NCI-H146 (cell line): Measurements from ENCODE around the gene TENM4.
"Not testable (repeated sequence)": the region's sequence is repeated elsewhere in the genome, so short reads cannot be mapped to it uniquely, and the experiment has no call there.

ENCODE experiments used
- DNase-seq: peaks from one replicate; lab custom pipeline; 2025; lab: John Stamatoyannopoulos, UW

Gene TENM4

DNA sequence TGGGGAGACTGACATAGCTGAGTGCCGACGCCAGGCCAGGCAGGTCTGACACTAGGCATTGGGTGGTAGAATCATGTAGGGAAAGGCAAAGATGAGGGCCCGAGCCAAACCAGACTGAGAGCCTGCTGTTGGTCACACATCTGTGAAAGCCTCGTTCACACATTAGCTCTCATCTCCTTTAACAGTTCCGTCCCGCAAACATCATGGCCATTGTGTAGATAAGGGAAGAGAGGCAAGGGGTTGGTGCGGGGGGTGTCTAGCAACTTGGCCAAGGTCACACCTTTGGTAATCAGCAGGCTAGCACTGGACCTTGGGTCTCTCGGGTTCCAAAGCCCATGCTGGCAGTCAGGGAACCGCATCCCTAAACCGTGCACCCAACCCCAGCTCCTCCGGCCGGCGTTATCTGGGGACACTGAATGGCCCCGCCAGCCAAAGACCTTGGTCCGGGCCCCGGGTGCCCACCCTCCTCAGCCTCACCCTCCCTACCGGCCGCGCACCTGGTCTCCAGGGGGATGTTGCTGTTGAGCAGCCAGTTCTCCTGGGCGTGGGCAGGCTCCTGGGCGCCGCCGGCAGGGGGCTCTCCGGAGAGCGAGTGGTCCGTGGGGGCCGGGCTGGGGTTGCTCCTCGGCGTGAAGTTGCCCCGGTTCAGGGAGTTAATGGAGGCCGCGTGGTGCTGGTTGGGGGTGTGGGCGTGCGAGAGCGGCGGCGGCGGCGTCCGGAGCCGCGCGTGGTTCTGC, 537.9 kb downstream of the TENM4 start:
- no peak for DNase-seq

DNA sequence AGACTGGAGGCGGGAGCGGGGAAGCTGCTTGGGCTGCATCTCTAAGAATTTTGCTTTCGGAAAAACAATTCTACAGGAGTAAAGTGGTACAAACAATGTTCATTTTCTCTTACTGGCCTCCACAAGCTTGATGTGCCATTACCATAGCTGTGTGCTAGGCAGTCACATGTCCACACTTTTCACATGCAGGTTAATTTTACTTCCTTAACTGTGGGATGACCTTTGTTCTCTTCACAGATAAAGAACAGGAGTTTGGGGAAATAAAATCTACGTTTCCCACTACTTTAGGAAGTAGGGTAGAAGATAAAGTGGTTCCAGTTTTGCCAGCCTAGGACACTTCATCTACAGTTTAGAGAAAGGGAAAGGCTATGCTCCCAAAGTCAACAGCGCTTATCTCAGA, 539.0 kb downstream of the TENM4 start:
- no peak for DNase-seq

DNA sequence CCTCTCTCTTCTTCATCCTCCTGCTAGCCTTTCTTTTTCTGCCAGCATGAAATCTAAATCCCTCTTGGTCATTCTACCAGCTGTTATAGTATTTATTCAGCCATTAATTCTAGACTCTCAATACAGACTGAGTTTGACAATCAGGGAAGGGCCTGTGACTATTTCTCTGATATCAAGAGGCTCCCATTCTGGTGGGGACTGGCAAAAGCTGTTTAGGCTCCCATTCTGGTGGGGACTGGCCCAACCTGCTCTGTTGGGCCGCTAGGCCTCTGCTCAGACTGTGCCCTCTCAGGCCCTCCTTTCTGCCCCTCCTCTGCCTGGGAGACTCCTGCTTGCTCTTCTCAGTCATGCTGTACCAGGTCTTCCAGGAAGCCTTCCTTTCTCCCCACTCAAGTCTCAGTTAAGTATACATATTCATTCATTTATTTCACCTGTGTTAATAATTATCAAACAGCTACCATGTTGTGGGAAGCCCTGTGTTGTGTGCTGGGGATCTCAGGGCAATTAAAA, 542.5 kb downstream of the TENM4 start:
- DNase-seq = peak; percentile 5

DNA sequence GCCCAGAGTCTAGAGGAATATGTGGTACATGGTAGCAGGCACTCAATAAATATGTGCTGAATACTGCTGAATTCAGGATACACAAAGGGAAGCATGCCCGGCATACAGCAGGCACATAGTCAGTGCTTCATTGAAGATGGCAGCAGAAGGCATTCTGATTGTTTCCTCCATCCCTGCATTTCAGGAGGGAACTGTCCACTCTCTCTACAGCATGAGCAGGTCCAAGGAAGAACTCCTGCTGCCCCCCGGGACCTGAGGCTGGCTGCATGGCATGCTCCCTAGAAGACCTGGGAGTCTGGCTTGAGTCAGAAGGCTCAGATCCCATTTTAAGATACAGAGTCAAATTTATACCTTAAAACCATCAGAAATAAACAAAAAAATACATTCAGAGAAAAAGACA, 546.8 kb downstream of the TENM4 start:
- no peak for DNase-seq

DNA sequence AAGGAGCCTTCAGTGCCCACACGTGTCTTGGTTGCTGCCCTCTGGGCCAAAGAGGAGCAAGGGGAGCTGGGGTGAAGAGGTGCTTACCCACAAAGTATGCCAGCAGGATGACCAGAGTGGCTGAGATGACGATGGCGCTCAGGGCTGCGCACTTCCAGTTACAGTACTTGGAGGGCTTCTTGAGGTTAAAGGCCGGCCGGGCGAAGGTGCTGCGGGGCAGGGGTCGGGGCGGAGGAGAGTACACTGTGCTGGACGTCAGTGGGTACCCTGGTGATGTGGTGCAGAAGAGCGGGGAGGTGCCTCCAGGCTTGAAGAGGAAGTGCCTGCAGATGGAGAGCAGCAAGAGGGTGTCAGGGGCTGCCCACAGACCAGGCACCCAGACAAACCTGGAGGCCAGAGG, 551.1 kb downstream of the TENM4 start:
- no peak for DNase-seq

DNA sequence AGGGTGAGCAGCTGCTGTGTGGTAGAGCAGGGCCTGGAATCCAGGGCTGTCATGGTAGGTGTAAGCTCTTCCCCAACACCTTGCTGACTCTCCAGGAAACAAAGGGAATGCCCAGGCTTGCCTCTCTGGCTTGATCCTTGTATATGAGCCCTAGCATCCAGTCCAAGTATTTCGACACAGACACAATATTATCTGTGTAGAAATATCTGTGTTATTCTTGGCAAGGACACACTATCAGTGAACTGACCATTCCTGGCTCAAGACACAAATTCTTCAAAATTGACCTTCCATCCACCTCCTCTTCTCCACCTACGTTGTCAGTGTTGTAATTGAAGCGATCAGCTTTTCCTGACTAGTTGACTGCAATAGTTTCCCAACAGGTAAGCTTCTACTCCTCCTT, 554.2 kb downstream of the TENM4 start:
- DNase-seq = no peak

DNA sequence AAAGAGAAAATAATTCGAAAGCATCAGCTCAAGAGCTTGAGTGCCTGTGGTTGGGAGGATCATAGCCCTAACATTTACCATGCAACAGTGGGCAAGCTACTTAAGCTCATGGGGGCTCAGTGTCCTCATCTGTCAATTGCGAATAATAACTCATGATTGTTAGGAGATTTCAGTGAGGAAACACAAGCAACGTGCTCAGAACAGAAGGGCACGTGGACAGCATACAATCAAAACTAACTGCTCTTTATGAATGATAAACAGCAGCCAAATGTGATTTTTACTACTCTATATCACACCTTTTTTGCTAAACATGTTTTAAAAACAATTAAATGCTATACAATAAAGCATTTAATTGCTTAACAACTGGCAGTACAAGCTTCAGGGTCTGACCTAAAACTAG, 556.1 kb downstream of the TENM4 start:
- no peak for DNase-seq

DNA sequence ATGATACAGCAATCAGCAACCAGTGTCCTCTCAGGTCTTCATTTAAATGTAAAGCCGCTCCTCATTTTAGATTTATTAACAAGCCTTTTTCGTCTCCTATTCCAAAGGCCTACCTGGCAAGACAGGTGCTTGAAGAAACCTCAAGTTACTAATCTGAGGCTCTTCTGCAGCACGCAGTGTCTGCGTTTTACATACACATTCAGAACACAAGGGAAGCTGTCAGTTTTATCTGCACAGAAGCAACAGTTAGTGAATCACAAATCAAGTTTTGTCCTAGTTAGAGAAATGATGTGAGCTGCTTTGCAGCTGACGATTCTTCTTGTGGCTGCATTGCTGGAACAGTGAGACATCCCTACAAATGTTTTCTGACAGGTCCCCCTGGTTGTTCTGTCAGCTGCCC, 557.3 kb downstream of the TENM4 start:
- no peak for DNase-seq

DNA sequence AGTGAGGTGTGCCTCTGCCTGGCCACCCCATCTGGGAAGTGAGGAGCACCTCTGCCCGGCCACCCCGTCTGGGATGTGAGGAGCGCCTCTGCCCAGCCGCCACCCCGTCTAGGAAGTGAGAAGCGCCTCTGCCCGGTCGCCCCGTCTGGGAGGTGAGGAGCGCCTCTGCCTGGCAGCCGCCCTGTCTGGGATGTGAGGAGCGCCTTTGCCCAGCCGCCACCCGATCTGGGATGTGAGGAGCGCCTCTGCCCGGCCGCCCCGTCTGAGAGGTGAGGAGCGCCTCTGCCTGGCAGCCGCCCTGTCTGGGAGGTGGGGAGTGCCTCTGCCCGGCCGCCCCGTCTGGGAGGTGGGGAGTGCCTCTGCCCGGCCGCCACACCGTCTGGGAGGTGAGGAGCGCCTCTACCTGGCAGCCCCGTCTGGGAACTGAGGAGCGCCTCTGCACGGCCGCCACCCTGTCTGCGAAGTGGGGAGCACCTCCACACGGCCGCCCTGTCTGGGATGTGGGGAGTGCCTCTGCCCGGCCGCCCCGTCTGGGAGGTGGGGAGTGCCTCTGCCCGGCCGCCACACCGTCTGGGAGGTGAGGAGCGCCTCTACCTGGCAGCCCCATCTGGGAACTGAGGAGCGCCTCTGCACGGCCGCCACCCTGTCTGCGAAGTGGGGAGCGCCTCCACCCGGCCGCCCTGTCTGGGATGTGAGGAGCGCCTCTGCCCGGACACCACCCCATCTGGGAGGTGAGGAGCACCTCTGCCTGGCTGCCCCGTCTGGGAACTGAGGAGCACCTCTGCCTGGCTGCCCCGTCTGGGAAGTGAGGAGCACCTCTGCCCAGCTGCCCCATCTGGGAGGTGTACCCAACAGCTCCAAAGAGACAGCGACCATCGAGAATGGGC, 561.5 kb downstream of the TENM4 start:
- not testable (repeated sequence) for DNase-seq

DNA sequence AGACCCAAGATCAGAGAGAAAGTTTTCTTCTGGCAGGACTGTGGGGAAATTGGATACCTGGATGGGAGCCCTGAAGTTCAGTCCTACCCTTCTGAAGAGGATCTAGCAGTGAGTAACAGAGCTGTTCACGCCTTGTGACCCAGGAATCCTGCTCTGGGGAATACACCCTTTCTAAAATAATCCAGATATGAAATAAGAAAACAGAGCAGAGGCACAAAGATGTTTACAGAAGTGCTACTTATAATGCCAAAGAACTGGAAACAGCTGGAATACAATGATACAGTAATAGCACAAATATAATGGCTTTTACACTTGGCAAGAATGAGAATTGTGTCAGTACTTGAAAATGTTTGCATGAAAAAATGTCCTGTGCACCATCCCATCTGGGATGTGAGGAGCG, 562.2 kb downstream of the TENM4 start:
- no peak for DNase-seq

DNA sequence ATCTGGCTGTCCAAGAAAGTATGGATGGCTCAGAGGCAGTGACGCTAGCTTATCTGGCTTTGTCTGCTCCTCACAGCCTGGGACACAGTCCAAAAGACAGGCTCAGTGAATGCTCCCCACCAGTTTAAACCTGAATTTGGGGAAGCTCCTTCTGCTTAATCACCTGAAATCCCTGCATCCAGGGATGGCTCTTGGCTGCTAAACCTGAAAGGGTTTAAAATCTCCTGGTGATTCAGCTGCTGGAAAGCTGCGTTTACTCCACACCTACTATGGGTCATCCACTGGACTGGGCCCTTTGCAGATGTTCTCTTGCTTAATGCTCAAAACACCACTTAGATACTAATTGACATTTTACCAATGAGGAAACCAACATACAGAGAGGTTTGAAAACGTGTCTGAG, 564.2 kb downstream of the TENM4 start:
- no peak for DNase-seq

DNA sequence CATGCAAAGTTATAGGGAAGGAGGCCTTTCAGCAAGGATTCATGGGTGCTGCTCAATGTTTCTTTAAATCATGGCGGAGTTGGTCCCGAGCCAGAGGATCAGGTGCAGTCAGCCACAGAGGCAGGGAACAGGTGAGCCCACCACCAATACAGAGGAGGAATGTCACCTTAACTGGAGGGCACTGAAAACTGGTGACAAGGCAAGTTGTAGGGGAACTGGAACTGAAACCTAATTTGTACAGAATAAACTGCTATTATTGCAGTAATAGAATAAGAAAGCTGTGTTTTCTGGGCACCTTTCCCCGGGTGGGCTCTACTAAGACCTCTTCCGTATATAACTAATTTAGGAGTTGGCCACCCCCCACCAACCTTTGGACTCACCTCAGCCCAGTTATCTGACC, 570.2 kb downstream of the TENM4 start:
- DNase-seq = no peak

DNA sequence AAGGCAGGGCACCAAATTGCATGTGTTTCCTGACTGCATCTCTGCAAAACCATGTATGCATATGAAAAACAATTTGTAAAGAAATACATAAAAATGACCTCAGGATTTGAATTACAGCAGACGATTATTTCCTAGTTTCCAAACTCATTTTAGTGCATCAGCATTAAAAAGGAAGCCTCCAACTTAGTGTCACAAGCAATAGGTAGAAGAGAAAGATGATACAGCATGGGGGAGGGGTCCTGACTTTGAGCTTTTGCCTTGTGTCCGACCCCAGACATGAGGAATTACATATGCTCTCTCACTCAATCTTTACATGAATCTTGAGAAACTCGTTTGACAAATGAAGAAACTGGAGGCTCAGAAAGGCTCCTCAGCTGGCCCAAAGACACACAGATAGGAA, 571.5 kb downstream of the TENM4 start:
- no peak for DNase-seq

DNA sequence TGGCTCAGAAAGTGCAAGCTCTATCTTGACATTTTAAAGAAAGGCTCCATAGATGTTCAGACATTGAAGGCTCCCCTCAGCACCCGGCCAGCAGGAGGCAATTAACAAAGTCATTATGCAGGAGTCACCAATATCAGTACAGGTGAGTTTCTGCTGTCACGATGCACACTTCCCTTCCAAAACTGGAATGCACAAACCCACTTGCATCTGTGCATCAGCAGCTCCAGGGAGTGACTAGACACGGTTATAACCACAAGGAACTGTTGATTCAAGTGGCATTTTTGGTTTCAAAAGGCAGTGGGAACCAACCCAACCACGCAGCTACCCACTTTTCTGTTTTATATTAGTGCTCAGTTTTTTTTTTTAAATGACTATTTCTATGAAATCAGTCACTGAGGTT, 572.3 kb downstream of the TENM4 start:
- DNase-seq = no peak

DNA sequence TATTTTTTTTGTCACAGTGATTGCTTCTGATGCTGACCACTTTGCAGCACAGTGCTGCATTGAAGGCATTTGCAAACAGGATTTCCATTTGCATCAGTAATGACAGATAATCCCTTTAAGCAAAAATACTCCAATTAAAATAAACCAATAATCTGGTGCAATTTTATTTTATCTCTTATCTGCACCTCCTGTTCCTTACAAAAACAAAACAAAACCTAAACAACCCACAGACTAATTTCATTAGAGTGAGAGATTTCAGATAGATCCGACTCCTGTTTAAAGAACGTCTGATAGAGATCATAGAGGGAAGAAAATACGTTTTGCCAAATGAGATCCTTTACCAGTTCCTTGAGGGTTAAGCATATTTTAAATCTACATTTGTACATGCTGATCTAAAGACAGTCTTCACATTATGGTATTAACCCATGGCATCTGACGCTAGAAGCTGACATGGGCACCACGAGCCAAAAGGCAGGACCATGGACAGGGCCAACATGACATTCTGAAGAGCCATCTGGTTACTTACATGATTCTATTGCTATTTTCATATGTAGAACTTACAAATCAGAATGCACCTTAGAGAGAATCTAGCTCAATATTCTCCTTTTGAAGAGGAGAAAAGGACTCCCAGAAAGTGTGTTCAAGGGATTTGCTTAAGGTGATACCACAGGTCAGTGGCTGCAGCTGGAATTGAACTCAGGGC, 580.0 kb downstream of the TENM4 start:
- no peak for DNase-seq

DNA sequence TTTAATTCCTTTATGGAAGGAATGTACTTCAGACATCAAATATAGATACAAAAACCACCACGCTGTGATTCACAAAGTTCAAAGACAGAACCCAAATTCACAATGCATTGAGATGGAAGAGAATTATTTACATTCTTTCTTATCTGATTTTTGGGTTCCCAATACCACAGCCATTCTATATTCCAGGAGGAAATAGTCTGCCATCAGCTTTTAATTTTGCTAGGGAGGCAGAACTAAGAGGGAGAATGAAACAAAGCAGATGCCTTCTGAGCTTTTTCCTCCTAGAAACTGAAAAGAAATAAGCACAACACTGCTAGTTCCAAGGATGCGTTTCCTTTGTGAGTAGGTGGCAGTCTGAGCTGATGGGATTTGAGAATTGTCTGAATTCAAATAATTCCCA, 583.1 kb downstream of the TENM4 start:
- no peak for DNase-seq

DNA sequence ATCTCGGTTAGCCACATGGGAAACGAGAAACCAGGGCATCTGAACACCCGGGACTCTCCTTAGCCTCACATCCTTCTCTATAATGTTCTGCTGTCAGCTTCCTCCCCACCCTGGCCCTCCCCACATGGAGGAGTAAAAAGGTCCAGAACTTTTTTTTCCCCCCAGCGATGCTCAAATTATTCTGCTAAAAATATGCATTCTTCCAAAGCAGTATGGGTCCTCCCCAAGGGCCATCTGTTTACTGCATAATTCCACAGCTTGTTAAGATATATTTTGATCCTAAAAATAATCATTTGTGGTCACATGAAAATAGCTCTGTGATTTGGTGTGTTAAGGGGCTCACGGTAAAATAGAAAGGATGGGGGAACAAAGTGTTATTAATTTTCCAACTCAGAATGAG, 584.6 kb downstream of the TENM4 start:
- no peak for DNase-seq

DNA sequence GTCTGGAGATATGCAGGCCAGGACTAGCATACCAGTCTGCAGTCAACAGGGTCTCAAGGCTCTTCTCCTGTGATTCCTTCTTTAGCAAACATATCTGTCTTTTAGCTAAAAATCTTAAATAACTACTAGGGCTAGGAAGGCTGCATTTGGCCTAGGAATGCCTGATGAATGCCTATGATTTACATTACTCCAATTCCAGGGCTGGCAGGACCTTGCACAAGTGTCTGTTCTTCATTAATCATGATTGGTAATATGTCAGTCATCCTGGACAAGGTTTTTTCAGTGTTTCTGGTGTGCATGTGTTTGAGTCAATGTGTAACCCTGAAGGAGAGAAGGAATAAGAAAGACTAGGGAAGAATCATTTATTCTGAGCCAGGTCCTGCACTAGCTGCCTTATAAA, 585.7 kb downstream of the TENM4 start:
- no peak for DNase-seq

DNA sequence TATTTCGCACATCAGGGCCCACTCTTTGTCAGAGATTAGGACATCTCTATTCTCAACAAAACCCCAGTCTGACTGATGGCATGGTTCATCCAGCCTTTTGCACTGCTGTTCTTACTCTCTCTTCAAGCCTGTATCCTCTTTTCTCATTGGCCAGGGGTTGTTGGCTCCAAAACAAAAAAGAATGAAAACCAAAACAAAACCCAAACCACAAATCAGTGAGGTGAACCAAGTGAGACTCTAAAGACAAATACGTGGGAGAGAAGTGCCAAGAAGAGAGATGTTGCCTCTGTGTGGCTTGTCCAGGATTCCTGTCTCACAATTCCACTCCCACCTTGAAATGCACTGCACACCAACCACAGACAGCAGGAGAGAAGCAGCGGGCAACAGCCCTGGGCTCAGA, 587.3 kb downstream of the TENM4 start:
- no peak for DNase-seq

DNA sequence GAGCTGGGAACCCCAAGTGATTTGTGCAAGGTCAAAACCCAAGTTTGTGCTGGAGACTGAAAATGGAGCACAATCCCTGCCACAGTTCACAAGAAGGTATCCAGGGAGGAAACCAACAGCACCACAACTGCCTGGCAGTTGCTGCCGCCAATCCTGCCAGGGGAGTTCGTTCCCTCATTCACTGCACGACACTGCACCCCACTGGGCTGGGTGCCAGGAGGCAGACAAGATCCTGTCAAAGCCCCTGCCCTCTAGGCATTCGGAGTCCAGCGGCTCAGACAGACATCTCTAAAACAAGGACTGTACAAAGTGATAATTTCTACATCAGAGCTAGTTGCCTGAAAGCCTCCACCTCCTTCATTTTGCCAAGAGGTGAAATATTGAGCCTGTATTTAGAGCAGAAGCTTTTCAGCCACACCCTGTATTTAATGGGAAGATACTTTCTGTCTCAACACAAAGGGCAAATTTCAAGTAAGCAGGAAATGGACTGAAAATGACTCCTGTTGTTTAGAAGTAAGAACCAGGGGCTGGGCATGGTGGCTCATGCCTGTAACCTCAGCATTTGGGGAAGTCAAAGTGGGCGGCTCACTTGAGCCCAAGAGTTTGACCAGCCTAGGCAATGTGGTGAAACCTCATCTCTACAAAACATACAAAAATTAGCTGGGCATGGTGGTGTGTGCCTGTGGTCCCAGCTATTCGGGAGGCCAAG, 588.8 kb downstream of the TENM4 start:
- peak; percentile 24 for DNase-seq

DNA sequence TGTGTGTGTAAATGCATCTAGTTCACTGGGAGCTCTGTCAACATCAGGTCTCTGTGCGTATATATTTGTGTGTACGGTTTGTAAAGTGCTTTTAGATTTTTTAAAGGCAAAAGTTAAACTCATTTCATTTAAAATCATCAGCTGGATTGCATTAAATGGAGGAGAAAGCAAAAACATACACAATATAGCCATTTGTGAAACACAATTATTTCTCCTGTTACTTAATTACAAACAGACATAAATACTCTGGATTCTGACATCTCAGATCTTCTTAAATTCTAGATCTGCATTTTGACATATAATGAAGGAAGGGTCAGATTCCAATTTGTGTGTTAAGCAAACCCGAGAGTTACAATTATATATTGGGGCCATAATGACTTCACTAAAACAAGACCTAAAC, 590.8 kb downstream of the TENM4 start:
- DNase-seq = no peak

DNA sequence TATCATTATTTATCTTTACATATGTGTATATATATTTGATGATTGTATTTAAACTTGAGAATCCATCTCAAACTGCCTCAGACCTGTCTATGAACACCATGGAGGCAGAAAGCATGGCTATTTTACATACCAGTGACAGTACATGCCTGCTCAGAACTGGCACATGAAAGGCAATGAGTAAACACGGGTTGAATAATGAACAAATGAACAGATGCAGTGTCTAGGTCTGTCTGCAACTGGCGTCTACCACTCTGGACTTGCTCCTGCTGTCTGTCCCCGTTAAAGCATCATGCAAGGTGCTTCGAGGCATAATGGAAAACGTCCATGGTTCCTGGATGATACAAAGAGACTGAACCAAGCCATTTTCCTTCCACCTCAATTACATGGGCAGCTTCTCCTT, 594.6 kb downstream of the TENM4 start:
- DNase-seq = no peak
